ENCODE results near the gene FLT4. TPM values are rescaled to one million over a fixed set of nuclear protein-coding genes. Genes with fewer than 3 reads are reported as not detected.

The FLT4 gene
- total and polyA plus RNA-seq, 2 experiments from 2014 or later: 3.4 to 13.8 TPM

GRCh38 chr5:180612683-180613082 is 36.7 kb downstream of the FLT4 start:
- Mint-ChIP-seq H3K27me3 (ENCODE audit: insufficient read depth, low read depth, poor library complexity) (peaks cover 12% of the 10 kb centered on the region), H3K27ac (no peak overlapping the region), H3K4me3 (no peak overlapping the region), H3K36me3 (ENCODE audit: low read depth) (peaks cover 3% of the 10 kb centered on the region; the same call in 1 of the 3 replicates), H3K4me1 (peaks cover 5% of the 10 kb centered on the region; the same call in 1 of the 3 replicates), H3K9me3 (no peaks in the 10 kb centered on the region)
- H3K79me2 ChIP-seq (replicated peaks; ENCODE audit: insufficient read depth): no peaks in the 10 kb centered on the region
- H3K36me3 ChIP-seq (ENCODE audit: insufficient read depth): no peaks in the 10 kb centered on the region
- H3K27me3 ChIP-seq (ENCODE audit: insufficient read depth): 0 out of 2 replicates have a peak, but pooled peaks cover 3% of the 10 kb centered on the region
- H3K27ac ChIP-seq (ENCODE audit: low read depth): no peak overlapping the region
- H3K9me2 ChIP-seq (ENCODE audit: insufficient read depth): no peaks in the 10 kb centered on the region
- ATAC-seq (no peak), DNase-seq (ENCODE audit: low spot score) (no peak)
- no peak for TF ChIP-seq ZNF114 (CRISPR knock-in tag; IDR thresholded peaks at IDR 0.05)
- no peak for TF ChIP-seq EZH2phosphoT487 (IDR thresholded peaks at IDR 0.05; ENCODE audit: unreplicated experiment)
- no peak for TF ChIP-seq CREB1 (CRISPR knock-in tag; IDR thresholded peaks at IDR 0.05; ENCODE audit: low read depth)
- TF ChIP-seq STAT1 (IDR thresholded peaks at IDR 0.05; ENCODE audit: unreplicated experiment): no peak
- no peak for TF ChIP-seq ETS1 (IDR thresholded peaks at IDR 0.05)
- TF ChIP-seq JUNB (IDR thresholded peaks at IDR 0.05; ENCODE audit: unreplicated experiment): no peak
- TF ChIP-seq POLR2AphosphoS5 (IDR thresholded peaks at IDR 0.05; ENCODE audit: low read depth): no peak
- TF ChIP-seq REST (IDR thresholded peaks at IDR 0.05; ENCODE audit: unreplicated experiment): no peak
- TF ChIP-seq ZNF331 (CRISPR knock-in tag; IDR thresholded peaks at IDR 0.05; ENCODE audit: low read depth): no peak
- no peak for TF ChIP-seq CTCF (conservative IDR thresholded peaks at IDR 0.05; ENCODE audit: low read depth in 2 of 2)
- no peak for TF ChIP-seq ZNF462 (CRISPR knock-in tag; IDR thresholded peaks at IDR 0.05)
- H3F3A ChIP-seq (replicated peaks; ENCODE audit: low read depth): no peaks in the 10 kb centered on the region
- H3K4me3 ChIP-seq: no peak overlapping the region
- H2AFZ ChIP-seq: no peak overlapping the region
- H3K4me1 ChIP-seq (ENCODE audit: insufficient read depth): no peaks in the 10 kb centered on the region
- no peaks in the 10 kb centered on the region for H4K20me1 ChIP-seq (replicated peaks; ENCODE audit: insufficient read depth)
- no peak overlapping the region for H3K4me2 ChIP-seq
